Panc1 (cell line): ENCODE results near the gene INPP4B.

Source experiments
- POLR2AphosphoS5 ChIP-seq: IDR thresholded peaks from 2 replicates; pipeline ENCODE4 v1.6.1; 2012; ENCODE audit warnings: mild to moderate bottlenecking, low read depth, low read length, moderate library complexity
- TCF7L2 ChIP-seq: IDR thresholded peaks from 2 replicates; pipeline ENCODE4 v1.6.1; 2011; ENCODE audit warnings: mild to moderate bottlenecking, low read depth, low read length, inconsistent platforms
- TF ChIP-seq, protein P1 (sequence below): fragments of 450-650 bp; IDR thresholded peaks from 2 replicates; pipeline ENCODE4 v1.5.1; 2017; ENCODE audit warnings: mild to moderate bottlenecking

DNA sequence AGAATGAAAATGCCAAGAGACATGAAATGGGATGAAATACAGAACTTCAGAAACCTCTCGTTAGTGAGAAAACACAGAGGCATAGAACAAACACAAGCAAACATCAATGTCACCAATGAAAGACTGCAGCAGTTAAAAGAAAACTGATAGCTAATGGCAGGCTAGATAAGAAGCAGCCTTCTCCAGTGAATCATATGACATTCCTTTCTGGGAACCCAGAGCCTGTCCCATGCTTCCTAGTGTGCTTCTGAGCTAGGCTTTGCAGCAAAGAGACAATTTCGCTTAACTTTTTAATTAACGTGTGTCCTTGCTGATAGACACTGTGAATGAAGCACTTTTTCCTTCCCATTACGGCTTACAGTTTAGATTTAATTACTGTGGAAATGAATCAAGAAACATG is 765.1 kb downstream of the INPP4B start:
- TF ChIP-seq, protein P1, sequence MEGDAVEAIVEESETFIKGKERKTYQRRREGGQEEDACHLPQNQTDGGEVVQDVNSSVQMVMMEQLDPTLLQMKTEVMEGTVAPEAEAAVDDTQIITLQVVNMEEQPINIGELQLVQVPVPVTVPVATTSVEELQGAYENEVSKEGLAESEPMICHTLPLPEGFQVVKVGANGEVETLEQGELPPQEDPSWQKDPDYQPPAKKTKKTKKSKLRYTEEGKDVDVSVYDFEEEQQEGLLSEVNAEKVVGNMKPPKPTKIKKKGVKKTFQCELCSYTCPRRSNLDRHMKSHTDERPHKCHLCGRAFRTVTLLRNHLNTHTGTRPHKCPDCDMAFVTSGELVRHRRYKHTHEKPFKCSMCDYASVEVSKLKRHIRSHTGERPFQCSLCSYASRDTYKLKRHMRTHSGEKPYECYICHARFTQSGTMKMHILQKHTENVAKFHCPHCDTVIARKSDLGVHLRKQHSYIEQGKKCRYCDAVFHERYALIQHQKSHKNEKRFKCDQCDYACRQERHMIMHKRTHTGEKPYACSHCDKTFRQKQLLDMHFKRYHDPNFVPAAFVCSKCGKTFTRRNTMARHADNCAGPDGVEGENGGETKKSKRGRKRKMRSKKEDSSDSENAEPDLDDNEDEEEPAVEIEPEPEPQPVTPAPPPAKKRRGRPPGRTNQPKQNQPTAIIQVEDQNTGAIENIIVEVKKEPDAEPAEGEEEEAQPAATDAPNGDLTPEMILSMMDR: no peak
- no peak for TF ChIP-seq POLR2AphosphoS5
- TF ChIP-seq TCF7L2: no peak
